HCT116 (cell line): ENCODE measurements around the gene RGS7. TPM values are rescaled to one million over a fixed set of nuclear protein-coding genes. Genes with fewer than 3 reads are reported as not detected.

ENCODE experiments used
- ATAC-seq: fragments of 200-7000 bp; cut with Tn5 transposase; 2 replicates; pipeline ENCODE4 v1.9.1; 2020; ENCODE audit warnings: mild to moderate bottlenecking, moderate library complexity
- BruUV-seq: library from RNA; stranded (reverse); fragments of 400-500 nt; replicated peaks from 2 replicates; lab custom pipeline; 2021; lab: Mats Ljungman, UMichigan
- CTCF ChIA-PET: fragments of 300-600 bp; sonication (Branson Sonifier 250); formaldehyde crosslinking; loops from one replicate; lab custom pipeline; 2021; ENCODE audit warnings: antibody characterized with exemption; lab: Charles Lee
- POLR2A ChIA-PET: fragments of 300-600, 350-600 bp; sonication (Branson Sonifier 250); formaldehyde crosslinking; loops from one replicate; lab custom pipeline; 2021; ENCODE audit warnings: antibody characterized with exemption; lab: Charles Lee
- RAD21 ChIA-PET, 2 experiments: fragments of 300-600 bp; sonication (Branson Sonifier 250); formaldehyde crosslinking; loops; one replicate each; lab custom pipeline; 2023; ENCODE audit warnings: low total read pairs in 2 of 2; ENCODE audit not compliant: uncharacterized antibody in 2 of 2, unreplicated experiment in 2 of 2, low non-redundant PET in 1 of 2; lab: Charles Lee
- DNase-seq: peaks from one replicate; pipeline ENCODE4 v3.0.0-alpha.2; 2010; ENCODE audit warnings: low read depth, low spot score
- H2AFZ ChIP-seq: fragments of 200-600 bp; shearing (Covaris generic), sonication (generic); 2 replicates; pipeline ENCODE4 v1.6.1; 2017; ENCODE audit warnings: low read depth, mixed run types, mixed read lengths, antibody characterized with exemption, low read length; ENCODE audit not compliant: poor library complexity, severe bottlenecking
- H3K27ac ChIP-seq: 2 replicates; pipeline ENCODE4 v1.5.1; 2012; ENCODE audit warnings: low read depth, low read length
- H3K27me3 ChIP-seq: fragments of 200-600 bp; sonication (generic); 2 replicates; pipeline ENCODE4 v1.6.1; 2016; ENCODE audit warnings: mixed run types, low read length, mixed read lengths; ENCODE audit not compliant: insufficient read depth
- H3K36me3 ChIP-seq, 2 experiments: fragments of 200-500 bp in 1 of 2; fragments of 200-600 bp in 1 of 2; sonication (Bioruptor generic) in 1 of 2; sonication (generic) in 1 of 2; 2 replicates each; pipeline versions ENCODE4 v1.5.1 to v1.6.1; 2014 to 2016; ENCODE audit warnings: low read length in 2 of 2, inconsistent platforms in 1 of 2, mixed read lengths in 1 of 2, mixed run types in 1 of 2; ENCODE audit not compliant: insufficient read depth in 2 of 2, control insufficient read depth in 1 of 2
- H3K4me1 ChIP-seq, 2 experiments: fragments of 200-600 bp in 1 of 2; sonication (generic) in 1 of 2; 2 replicates each; pipeline versions ENCODE4 v1.5.1 to v1.6.1; 2012 to 2017; ENCODE audit warnings: low read length in 2 of 2, inconsistent platforms in 1 of 2, mild to moderate bottlenecking in 1 of 2, mixed read lengths in 1 of 2, mixed run types in 1 of 2, moderate library complexity in 1 of 2; ENCODE audit not compliant: insufficient read depth in 2 of 2, control insufficient read depth in 1 of 2
- H3K4me2 ChIP-seq: fragments of 200-600 bp; sonication (generic); 2 replicates; pipeline ENCODE4 v1.6.1; 2017; ENCODE audit warnings: mixed run types, low read length, mixed read lengths
- H3K4me3 ChIP-seq, 2 experiments: fragments of 200-600 bp in 1 of 2; sonication (generic) in 1 of 2; replicated peaks in 1 of 2; 2 replicates each; pipeline ENCODE4 v1.5.1; 2011 to 2016; ENCODE audit warnings: low read length in 2 of 2, control low read depth in 1 of 2, low read depth in 1 of 2, mild to moderate bottlenecking in 1 of 2, mixed read lengths in 1 of 2, mixed run types in 1 of 2
- H3K79me2 ChIP-seq: fragments of 200-600 bp; sonication (generic); 2 replicates; pipeline ENCODE4 v1.6.1; 2017; ENCODE audit warnings: mild to moderate bottlenecking, mixed run types, low read length, moderate library complexity, mixed read lengths; ENCODE audit not compliant: insufficient read depth
- H3K9ac ChIP-seq: fragments of 200-600 bp; sonication (generic); 2 replicates; pipeline ENCODE4 v1.6.1; 2016; ENCODE audit warnings: low read length, mixed read lengths
- H3K9me2 ChIP-seq: fragments of 200-600 bp; sonication (generic), shearing (Covaris generic); 2 replicates; pipeline ENCODE4 v1.6.1; 2017; ENCODE audit warnings: mixed run types, mild to moderate bottlenecking, moderate library complexity; ENCODE audit not compliant: insufficient read depth
- H3K9me3 ChIP-seq, 2 experiments: fragments of 200-500 bp in 1 of 2; fragments of 200-600 bp in 1 of 2; sonication (Bioruptor generic) in 1 of 2; sonication (generic) in 1 of 2; 2 replicates each; pipeline ENCODE4 v1.6.1; 2014 to 2017; ENCODE audit warnings: low read length in 2 of 2, mixed read lengths in 2 of 2, inconsistent platforms in 1 of 2, low read depth in 1 of 2, mild to moderate bottlenecking in 1 of 2, mixed run types in 1 of 2, moderate library complexity in 1 of 2; ENCODE audit not compliant: control insufficient read depth in 1 of 2, insufficient read depth in 1 of 2
- H4K20me1 ChIP-seq: fragments of 200-600 bp; sonication (generic), shearing (Covaris generic); 2 replicates; pipeline ENCODE4 v1.6.1; 2017; ENCODE audit warnings: mixed run types, mild to moderate bottlenecking, moderate library complexity; ENCODE audit not compliant: insufficient read depth
- ATF3 ChIP-seq: IDR thresholded peaks from 2 replicates; pipeline ENCODE4 v1.6.1; 2012
- CEBPB ChIP-seq: IDR thresholded peaks from 2 replicates; pipeline ENCODE4 v1.6.1; 2012; ENCODE audit warnings: low read depth
- ELF1 ChIP-seq: IDR thresholded peaks from 2 replicates; pipeline ENCODE4 v1.6.1; 2012; ENCODE audit warnings: low read depth, borderline replicate concordance
- FOSL1 ChIP-seq: IDR thresholded peaks from 2 replicates; pipeline ENCODE4 v1.6.1; 2012; ENCODE audit warnings: low read depth
- POLR2AphosphoS5 ChIP-seq: IDR thresholded peaks from 2 replicates; pipeline ENCODE4 v1.6.1; 2011; ENCODE audit warnings: mild to moderate bottlenecking, low read depth, low read length, moderate library complexity
- REST ChIP-seq: IDR thresholded peaks from 2 replicates; pipeline ENCODE4 v1.6.1; 2012; ENCODE audit warnings: low read depth
- SP1 ChIP-seq: IDR thresholded peaks from 2 replicates; pipeline ENCODE4 v1.6.1; 2012; ENCODE audit warnings: low read depth
- TCF7L2 ChIP-seq: IDR thresholded peaks from 2 replicates; pipeline ENCODE4 v1.7.0; 2011; ENCODE audit warnings: borderline replicate concordance, inconsistent platforms; ENCODE audit not compliant: insufficient read depth, insufficient read length; ENCODE audit errors: extremely low read depth
- intact Hi-C: fragments of 100-400 bp; cut with micrococcal nuclease; formaldehyde crosslinking; loops from 2 replicates; pipeline ENCODE4 v1.10.0; 2022
- total RNA-seq: library from RNA; stranded (reverse); gene quantifications from one replicate; pipeline ENCODE4 v1.2.1, GENCODE V29; 2021; ENCODE audit not compliant: unreplicated experiment
- TF ChIP-seq, protein P1 (sequence below): IDR thresholded peaks from 2 replicates; pipeline ENCODE4 v1.6.1; 2011; ENCODE audit warnings: mild to moderate bottlenecking, low read length, moderate library complexity; ENCODE audit not compliant: insufficient replicate concordance; ENCODE audit errors: extremely low read depth
- TF ChIP-seq, protein P2 (sequence below), 3 experiments: fragments of 200-600 bp in 1 of 3; sonication (generic) in 1 of 3; IDR thresholded peaks in 2 of 3; conservative IDR thresholded peaks in 1 of 3; 2 replicates each; pipeline ENCODE4 v1.5.1; 2012 to 2017; ENCODE audit warnings: low read depth in 2 of 3, low read length in 2 of 3, antibody characterized with exemption in 1 of 3, borderline replicate concordance in 1 of 3, control low read depth in 1 of 3, mild to moderate bottlenecking in 1 of 3, mixed read lengths in 1 of 3, mixed run types in 1 of 3, moderate library complexity in 1 of 3; ENCODE audit not compliant: insufficient read depth in 1 of 3

RGS7 gene
- total RNA-seq, 1 experiment from 2014 or later = not detected

DNA sequence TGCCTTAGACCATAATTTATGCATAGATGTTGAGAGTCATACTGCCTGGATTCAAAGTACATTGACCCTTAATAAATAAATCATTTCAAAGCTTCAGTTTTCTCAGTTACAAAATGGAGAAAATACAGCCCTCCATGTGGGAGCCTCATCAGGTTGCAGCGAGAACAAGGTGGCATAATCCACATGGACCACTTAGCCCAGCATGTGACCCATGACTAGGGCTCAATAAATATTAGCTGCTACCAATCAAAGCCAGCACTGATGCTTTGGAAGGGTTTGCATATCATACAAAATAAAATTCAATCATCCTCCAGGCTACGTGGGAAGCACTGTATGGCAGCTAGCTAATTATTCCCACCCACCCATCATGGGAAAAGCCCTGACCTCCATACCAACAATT lies 33.5 kb upstream of the RGS7 start:
- Histone ChIP-seq H3K4me1 (no peaks in the 10 kb centered on the region), H4K20me1 (no peaks in the 10 kb centered on the region), H3K4me3 (no peak overlapping the region), H3K9ac (no peak overlapping the region), H2AFZ (no peak overlapping the region), H3K4me2 (no peak overlapping the region), H3K27me3 (no peaks in the 10 kb centered on the region), H3K36me3 (no peaks in the 10 kb centered on the region), H3K79me2 (no peaks in the 10 kb centered on the region), H3K9me3 (no peaks in the 10 kb centered on the region), H3K9me2 (no peaks in the 10 kb centered on the region), H3K27ac (no peak overlapping the region)
- ChIA-PET POLR2A (no interaction called here), RAD21 (no interaction called here), CTCF (no interaction called here)
- no TSS peak for BruUV-seq
- TF ChIP-seq, protein P1, sequence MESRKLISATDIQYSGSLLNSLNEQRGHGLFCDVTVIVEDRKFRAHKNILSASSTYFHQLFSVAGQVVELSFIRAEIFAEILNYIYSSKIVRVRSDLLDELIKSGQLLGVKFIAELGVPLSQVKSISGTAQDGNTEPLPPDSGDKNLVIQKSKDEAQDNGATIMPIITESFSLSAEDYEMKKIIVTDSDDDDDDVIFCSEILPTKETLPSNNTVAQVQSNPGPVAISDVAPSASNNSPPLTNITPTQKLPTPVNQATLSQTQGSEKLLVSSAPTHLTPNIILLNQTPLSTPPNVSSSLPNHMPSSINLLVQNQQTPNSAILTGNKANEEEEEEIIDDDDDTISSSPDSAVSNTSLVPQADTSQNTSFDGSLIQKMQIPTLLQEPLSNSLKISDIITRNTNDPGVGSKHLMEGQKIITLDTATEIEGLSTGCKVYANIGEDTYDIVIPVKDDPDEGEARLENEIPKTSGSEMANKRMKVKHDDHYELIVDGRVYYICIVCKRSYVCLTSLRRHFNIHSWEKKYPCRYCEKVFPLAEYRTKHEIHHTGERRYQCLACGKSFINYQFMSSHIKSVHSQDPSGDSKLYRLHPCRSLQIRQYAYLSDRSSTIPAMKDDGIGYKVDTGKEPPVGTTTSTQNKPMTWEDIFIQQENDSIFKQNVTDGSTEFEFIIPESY = no peak
- TF ChIP-seq CEBPB (no peak), ELF1 (no peak)
- no peak for DNase-seq
- intact Hi-C loops = no loop called here
- no peak for ATAC-seq

GRCh38 chr1:241389400-241389799 lies 32.4 kb upstream of the RGS7 start:
- no peak overlapping the region for H3K27ac ChIP-seq
- intact Hi-C loops = no loop called here
- no peak overlapping the region for H3K9ac ChIP-seq
- H3K79me2 ChIP-seq = no peaks in the 10 kb centered on the region
- BruUV-seq = no TSS peak
- no peak for DNase-seq
- ATAC-seq = no peak
- no peaks in the 10 kb centered on the region for H3K9me2 ChIP-seq
- no peaks in the 10 kb centered on the region for H3K9me3 ChIP-seq
- H3K4me2 ChIP-seq = no peak overlapping the region
- ChIA-PET POLR2A (no interaction called here), CTCF (no interaction called here), RAD21 (no interaction called here)
- H2AFZ ChIP-seq = no peak overlapping the region
- no peaks in the 10 kb centered on the region for H3K36me3 ChIP-seq
- H4K20me1 ChIP-seq = no peaks in the 10 kb centered on the region
- no peak overlapping the region for H3K4me3 ChIP-seq
- no peaks in the 10 kb centered on the region for H3K27me3 ChIP-seq
- no peaks in the 10 kb centered on the region for H3K4me1 ChIP-seq
- no peak for TF ChIP-seq TCF7L2
- no peak for TF ChIP-seq ATF3
- TF ChIP-seq FOSL1 = no peak
- TF ChIP-seq CEBPB = no peak
- no peak for TF ChIP-seq SP1
- TF ChIP-seq REST = no peak
- no peak for TF ChIP-seq POLR2AphosphoS5
- TF ChIP-seq, protein P2, sequence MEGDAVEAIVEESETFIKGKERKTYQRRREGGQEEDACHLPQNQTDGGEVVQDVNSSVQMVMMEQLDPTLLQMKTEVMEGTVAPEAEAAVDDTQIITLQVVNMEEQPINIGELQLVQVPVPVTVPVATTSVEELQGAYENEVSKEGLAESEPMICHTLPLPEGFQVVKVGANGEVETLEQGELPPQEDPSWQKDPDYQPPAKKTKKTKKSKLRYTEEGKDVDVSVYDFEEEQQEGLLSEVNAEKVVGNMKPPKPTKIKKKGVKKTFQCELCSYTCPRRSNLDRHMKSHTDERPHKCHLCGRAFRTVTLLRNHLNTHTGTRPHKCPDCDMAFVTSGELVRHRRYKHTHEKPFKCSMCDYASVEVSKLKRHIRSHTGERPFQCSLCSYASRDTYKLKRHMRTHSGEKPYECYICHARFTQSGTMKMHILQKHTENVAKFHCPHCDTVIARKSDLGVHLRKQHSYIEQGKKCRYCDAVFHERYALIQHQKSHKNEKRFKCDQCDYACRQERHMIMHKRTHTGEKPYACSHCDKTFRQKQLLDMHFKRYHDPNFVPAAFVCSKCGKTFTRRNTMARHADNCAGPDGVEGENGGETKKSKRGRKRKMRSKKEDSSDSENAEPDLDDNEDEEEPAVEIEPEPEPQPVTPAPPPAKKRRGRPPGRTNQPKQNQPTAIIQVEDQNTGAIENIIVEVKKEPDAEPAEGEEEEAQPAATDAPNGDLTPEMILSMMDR (IDR thresholded peaks at IDR 0.05 in 2 of 3, conservative IDR thresholded peaks at IDR 0.05 in 1 of 3; ENCODE audit: borderline replicate concordance in 1 of 3, insufficient read depth in 1 of 3, low read depth in 2 of 3, low read length in 2 of 3) = no peak
- TF ChIP-seq ELF1 = no peak
